ENCODE measurements around the gene MEGF8. TPM values are rescaled to one million over a fixed set of nuclear protein-coding genes. Genes with fewer than 3 reads are reported as not detected.

Gene MEGF8
- total RNA-seq, 1 experiment from 2014 or later: 11.6 TPM

DNA sequence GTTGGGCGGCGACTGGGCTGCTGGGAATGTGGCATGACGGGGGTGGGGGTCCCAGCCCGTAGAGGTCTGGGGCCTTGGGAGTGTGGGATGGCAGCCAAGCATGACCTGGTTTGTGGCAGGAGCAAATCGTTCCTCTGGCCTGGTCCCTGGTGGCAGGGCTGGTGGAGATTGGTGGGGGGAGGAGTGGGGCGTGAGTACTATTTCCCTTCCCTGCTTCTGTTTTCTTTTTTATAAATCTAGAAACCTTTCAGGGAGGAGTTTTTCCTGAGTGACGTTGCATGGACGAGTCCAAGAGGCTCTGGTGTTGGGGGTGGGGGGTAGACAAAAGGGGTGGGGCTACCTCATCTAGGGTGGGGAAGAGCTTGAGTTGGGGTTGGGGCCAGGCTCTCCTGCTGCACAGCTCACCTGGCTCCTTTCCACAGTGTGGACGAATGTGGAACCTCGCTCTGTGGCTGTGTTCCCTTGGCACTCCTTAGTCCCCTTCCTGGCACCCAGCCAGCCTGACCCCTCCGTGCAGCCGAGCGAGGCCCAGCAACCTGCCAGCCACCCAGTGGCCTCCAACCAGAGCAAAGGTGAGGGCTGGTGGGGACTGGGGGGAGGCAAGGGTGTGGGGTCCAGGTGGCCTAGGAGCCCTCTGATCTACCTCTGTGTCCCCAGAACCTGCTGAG is 39.0 kb upstream of the MEGF8 start:
- no peak for DNase-seq (ENCODE audit: low read depth)

- no peak for DNase-seq (ENCODE audit: low read depth)
These were observed 38.2 kb upstream of the MEGF8 start for GRCh38 chr19:42287017-42287826.

DNA sequence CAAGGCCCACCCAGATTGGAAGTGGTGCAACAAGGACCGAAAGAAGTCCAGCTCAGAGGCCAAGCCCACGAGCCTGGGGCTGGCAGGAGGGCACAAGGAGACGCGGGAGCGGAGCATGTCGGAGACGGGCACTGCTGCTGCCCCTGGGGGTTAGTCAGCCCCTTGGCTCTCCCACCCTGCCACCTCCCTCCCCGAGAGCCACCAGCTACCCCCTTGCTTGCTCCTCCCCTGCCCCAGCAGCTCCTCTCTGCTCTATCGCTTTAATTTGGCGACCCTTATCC is 37.7 kb upstream of the MEGF8 start:
- no peak for DNase-seq (ENCODE audit: low read depth)

- no peak for DNase-seq (ENCODE audit: low read depth)
These were observed 37.0 kb upstream of the MEGF8 start for GRCh38 chr19:42288387-42288786.

GRCh38 chr19:42288881-42289555 is 36.4 kb upstream of the MEGF8 start:
- DNase-seq (ENCODE audit: low read depth): no peak

DNA sequence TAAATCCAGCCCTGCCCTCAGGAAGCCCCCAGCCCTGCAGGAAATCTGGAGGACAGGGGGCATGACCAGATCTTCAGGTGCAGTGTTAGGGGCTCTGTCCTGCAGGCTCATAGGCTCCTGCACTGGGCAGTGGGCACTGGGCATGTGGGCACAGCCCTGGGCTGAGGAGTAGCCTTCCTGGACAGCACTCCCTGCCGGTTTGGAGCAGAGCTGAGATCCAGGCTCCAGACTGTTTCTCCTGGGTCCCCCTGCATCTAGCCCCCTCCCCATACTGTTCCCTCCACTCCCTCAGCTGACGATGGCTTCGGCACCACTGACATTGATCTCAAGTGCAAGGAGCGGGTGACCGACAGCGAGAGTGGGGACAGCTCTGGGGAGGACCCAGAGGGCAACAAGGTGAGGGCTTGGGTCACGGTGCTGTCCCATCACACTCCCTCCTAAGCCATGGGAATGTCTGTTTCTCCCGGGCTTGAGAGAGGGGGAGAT is 35.8 kb upstream of the MEGF8 start:
- DNase-seq (ENCODE audit: low read depth): no peak

GRCh38 chr19:42290136-42290522 is 35.3 kb upstream of the MEGF8 start:
- DNase-seq (ENCODE audit: low read depth): no peak

GRCh38 chr19:42290523-42291434 is 34.7 kb upstream of the MEGF8 start:
- DNase-seq (ENCODE audit: low read depth): peak; percentile 50

- DNase-seq (ENCODE audit: low read depth): no peak
These were observed 34.0 kb upstream of the MEGF8 start for GRCh38 chr19:42291435-42291810.

DNA sequence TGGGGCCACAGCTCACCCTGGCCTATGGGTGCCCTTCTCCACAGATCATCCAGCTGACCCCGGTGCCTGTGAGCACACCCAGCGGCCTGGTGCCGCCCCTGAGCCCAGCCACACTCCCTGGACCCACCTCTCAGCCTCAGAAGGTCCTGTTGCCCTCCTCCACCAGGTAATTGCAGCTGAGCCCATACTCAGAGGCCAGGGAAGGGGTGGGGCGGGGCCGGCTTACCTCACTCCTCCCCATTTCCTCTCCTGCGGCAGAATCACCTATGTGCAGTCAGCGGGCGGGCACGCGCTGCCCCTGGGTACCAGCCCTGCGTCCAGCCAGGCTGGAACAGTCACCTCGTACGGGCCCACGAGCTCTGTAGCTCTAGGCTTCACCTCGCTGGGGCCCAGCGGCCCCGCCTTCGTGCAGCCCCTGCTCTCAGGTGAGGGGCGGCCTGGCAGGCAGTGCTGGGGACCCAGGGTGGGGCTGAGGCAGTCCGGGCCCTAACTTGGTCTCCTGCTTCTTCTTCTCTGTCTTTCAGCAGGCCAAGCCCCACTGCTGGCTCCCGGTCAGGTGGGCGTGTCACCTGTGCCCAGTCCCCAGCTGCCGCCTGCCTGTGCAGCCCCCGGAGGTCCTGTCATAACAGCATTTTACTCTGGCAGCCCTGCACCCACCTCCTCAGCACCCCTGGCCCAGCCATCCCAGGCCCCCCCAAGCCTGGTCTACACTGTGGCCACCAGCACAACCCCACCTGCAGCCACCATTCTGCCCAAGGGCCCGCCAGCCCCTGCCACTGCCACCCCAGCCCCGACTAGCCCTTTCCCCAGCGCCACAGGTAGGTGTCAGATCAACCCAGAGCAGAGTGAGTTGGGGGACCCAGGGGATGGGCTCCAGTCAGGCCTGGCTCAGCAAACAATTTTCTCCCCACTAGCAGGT is 33.1 kb upstream of the MEGF8 start:
- no peak for DNase-seq (ENCODE audit: low read depth)

DNA sequence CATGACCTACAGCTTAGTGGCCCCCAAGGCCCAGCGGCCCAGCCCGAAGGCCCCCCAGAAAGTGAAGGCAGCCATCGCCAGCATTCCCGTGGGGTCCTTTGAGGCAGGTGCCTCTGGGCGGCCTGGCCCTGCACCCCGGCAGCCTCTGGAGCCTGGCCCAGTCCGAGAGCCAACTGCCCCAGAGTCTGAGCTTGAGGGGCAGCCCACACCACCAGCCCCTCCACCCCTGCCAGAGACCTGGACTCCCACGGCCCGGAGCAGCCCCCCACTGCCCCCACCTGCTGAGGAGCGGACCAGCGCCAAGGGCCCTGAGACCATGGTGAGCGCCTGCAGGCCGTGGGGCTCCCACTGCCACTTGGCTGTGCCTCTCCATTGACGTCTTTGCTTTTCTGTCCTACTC is 32.5 kb upstream of the MEGF8 start:
- no peak for DNase-seq (ENCODE audit: low read depth)

DNA sequence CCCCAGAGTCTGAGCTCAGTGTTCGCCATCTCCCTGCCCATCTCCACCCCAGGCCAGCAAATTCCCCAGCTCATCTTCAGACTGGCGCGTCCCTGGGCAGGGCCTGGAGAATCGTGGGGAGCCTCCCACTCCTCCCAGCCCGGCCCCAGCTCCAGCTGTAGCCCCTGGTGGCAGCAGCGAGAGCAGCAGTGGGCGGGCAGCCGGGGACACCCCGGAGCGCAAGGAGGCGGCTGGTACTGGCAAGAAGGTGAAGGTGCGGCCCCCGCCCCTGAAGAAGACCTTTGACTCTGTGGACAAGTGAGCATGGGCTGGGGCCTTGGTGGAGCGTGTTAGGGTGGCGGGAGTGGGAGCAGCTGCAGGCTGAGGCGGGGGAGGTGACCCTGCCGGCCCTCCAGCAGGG is 31.9 kb upstream of the MEGF8 start:
- DNase-seq (ENCODE audit: low read depth): no peak

GRCh38 chr19:42293948-42294347 is 31.5 kb upstream of the MEGF8 start:
- no peak for DNase-seq (ENCODE audit: low read depth)

DNA sequence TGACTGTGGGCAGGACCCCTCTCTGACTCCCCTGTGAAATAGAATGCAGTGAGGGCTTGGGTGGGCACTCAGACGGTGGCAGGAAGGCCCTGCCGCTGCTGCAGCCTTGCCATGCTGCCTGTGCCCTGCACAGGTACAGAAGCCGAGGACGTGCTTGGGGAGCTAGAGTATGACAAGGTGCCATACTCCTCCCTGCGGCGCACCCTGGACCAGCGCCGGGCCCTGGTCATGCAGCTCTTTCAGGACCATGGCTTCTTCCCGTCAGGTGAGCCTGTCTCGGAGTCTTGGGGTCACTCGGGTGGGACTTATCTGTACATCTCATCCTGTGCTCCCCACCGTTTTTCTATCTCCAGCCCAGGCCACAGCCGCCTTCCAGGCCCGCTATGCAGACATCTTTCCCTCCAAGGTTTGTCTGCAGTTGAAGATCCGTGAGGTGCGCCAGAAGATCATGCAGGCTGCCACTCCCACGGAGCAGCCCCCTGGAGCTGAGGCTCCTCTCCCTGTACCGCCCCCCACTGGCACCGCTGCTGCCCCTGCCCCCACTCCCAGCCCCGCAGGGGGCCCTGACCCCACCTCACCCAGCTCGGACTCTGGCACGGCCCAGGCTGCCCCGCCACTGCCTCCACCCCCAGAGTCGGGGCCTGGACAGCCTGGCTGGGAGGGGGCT is 30.8 kb upstream of the MEGF8 start:
- no peak for DNase-seq (ENCODE audit: low read depth)

- DNase-seq (ENCODE audit: low read depth): no peak
These were observed 30.1 kb upstream of the MEGF8 start for GRCh38 chr19:42295342-42295741.

- DNase-seq (ENCODE audit: low read depth): peak; percentile 82
These were observed 29.5 kb upstream of the MEGF8 start for GRCh38 chr19:42295831-42296525.

GRCh38 chr19:42297039-42297438 is 28.4 kb upstream of the MEGF8 start:
- DNase-seq (ENCODE audit: low read depth): no peak

DNA sequence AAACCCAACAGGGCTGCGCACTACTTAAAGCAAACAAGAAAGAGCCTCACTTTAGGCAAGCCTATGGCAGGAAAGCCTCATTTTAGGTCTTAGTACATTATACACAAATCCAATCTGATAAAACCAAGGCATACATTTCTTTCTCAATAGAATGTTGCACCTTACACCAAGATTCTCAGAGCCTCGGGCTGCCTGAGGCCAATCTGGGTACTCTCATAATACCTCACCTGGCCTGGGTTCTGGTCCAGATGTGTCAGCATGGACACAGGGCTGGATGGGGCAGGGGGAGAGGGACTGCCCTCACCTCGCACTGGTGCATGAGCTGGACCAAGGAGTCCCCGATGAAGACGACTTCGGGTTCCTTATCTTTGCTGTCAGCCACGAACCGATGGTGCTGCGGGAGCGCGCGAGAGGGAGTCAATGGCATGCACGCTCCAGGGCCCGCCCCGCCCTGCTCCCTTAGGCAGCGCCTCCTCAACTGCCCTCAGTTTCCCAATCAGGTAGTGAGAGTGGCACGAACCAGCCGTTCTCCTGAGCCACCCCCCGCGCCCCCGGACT is 23.7 kb upstream of the MEGF8 start, which contains the start of gene PRR19:
TSS of gene PRR19 (plus strand) at position 487 of the 558 bp plus-strand sequence. CDS start 7,453 bp downstream, outside the sequence.
- DNase-seq (ENCODE audit: low read depth): no peak

GRCh38 chr19:42303101-42303464 is 22.4 kb upstream of the MEGF8 start:
- no peak for DNase-seq (ENCODE audit: low read depth)

All from Daoy (cell line).